Osteocyte (in vitro differentiated cells): Measurements from ENCODE around the gene FAM120B. TPM values are rescaled to one million over a fixed set of nuclear protein-coding genes. Genes with fewer than 3 reads are reported as not detected.
A peak's percentile ranks its signal among the peaks of the same experiment; 100 is the strongest.
"Not testable (repeated sequence)": the region's sequence is repeated elsewhere in the genome, so short reads cannot be mapped to it uniquely, and the experiment has no call there.

Experiments used
- DNase-seq: peaks from one replicate; pipeline ENCODE4 v3.0.0; 2021; ENCODE audit warnings: mixed read lengths; ENCODE audit not compliant: unreplicated experiment; ENCODE audit errors: extremely low spot score
- H3K27ac Mint-ChIP-seq: one replicate; pipeline ENCODE4 v1.8.0; 2021; ENCODE audit warnings: mild to moderate bottlenecking, mixed read lengths; ENCODE audit not compliant: unreplicated experiment
- H3K27me3 Mint-ChIP-seq: one replicate; pipeline ENCODE4 v1.8.0; 2021; ENCODE audit warnings: mixed read lengths; ENCODE audit not compliant: unreplicated experiment
- H3K36me3 Mint-ChIP-seq: one replicate; pipeline ENCODE4 v1.8.0; 2021; ENCODE audit warnings: mixed read lengths; ENCODE audit not compliant: unreplicated experiment
- H3K4me1 Mint-ChIP-seq: one replicate; pipeline ENCODE4 v1.8.0; 2021; ENCODE audit warnings: mixed read lengths; ENCODE audit not compliant: unreplicated experiment
- H3K4me3 Mint-ChIP-seq: one replicate; pipeline ENCODE4 v1.8.0; 2021; ENCODE audit warnings: mild to moderate bottlenecking, moderate library complexity, mixed read lengths; ENCODE audit not compliant: unreplicated experiment
- H3K9me3 Mint-ChIP-seq: one replicate; pipeline ENCODE4 v1.8.0; 2021; ENCODE audit warnings: mixed read lengths; ENCODE audit not compliant: unreplicated experiment
- total RNA-seq: library from RNA; stranded (reverse); gene quantifications from 2 replicates; pipeline ENCODE4 v1.2.1, GENCODE V29; 2021
- TF ChIP-seq, protein P1 (sequence below): fragments of 200-600 bp; sonication (generic); IDR thresholded peaks from 2 replicates; pipeline ENCODE4 v1.5.0; 2021; ENCODE audit warnings: antibody characterized with exemption, mild to moderate bottlenecking, moderate library complexity

The FAM120B gene
- total RNA-seq, 1 donor from 2014 or later = 36.9 TPM

DNA sequence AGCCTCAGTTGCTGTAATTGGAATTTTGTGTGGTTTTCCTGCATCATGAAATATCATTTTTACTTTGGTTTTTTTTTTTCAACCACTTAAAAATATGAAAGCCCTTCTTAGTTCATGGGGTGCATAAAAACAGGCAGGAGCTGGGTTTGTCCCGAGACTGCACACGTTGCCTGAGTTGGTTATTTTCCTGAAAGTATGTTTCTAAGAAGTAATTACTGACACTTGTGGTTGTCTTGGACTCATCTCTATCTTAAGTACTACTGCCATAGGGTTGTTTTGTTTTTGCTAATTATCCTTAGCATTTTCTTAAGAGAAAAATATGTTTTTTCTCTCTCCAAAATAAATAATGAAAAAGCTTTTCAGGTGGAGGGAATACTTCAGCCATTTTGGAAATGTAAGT lies 40.1 kb downstream of the FAM120B start:
- H3K4me1 Mint-ChIP-seq = peaks cover 32% of the 10 kb centered on the region
- H3K27me3 Mint-ChIP-seq = no peaks in the 10 kb centered on the region
- TF ChIP-seq, protein P1, sequence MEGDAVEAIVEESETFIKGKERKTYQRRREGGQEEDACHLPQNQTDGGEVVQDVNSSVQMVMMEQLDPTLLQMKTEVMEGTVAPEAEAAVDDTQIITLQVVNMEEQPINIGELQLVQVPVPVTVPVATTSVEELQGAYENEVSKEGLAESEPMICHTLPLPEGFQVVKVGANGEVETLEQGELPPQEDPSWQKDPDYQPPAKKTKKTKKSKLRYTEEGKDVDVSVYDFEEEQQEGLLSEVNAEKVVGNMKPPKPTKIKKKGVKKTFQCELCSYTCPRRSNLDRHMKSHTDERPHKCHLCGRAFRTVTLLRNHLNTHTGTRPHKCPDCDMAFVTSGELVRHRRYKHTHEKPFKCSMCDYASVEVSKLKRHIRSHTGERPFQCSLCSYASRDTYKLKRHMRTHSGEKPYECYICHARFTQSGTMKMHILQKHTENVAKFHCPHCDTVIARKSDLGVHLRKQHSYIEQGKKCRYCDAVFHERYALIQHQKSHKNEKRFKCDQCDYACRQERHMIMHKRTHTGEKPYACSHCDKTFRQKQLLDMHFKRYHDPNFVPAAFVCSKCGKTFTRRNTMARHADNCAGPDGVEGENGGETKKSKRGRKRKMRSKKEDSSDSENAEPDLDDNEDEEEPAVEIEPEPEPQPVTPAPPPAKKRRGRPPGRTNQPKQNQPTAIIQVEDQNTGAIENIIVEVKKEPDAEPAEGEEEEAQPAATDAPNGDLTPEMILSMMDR = no peak
- peaks cover 13% of the 10 kb centered on the region for H3K9me3 Mint-ChIP-seq
- no peak for DNase-seq
- H3K4me3 Mint-ChIP-seq = no peak overlapping the region
- H3K27ac Mint-ChIP-seq = peak overlapping the region; percentile 52
- peaks cover 52% of the 10 kb centered on the region for H3K36me3 Mint-ChIP-seq

DNA sequence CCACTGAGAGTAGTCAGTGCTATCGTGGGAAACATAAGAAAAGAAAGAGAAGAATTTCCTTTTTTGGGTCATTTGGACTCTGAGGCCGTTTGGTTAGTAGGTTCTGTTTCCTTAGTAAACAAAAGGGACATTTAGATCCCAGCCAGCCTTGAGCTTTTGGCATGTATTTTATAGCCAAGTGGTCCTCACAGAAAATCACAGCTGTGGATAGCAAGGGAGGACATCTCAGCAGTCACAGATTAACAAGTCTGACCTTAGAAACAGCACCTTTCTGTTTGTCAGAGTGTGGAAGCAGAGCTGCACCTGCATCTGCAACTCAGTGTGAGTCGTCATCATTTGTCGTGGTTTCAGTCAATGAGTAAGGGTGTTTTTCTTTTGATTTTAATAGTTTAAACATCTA lies 40.5 kb downstream of the FAM120B start:
- peaks cover 17% of the 10 kb centered on the region for H3K9me3 Mint-ChIP-seq
- no peaks in the 10 kb centered on the region for H3K27me3 Mint-ChIP-seq
- peak overlapping the region; percentile 52 for H3K27ac Mint-ChIP-seq
- H3K4me3 Mint-ChIP-seq = no peak overlapping the region
- TF ChIP-seq, protein P1 = no peak
- DNase-seq = no peak
- peaks cover 32% of the 10 kb centered on the region for H3K4me1 Mint-ChIP-seq
- H3K36me3 Mint-ChIP-seq = peaks cover 50% of the 10 kb centered on the region

DNA sequence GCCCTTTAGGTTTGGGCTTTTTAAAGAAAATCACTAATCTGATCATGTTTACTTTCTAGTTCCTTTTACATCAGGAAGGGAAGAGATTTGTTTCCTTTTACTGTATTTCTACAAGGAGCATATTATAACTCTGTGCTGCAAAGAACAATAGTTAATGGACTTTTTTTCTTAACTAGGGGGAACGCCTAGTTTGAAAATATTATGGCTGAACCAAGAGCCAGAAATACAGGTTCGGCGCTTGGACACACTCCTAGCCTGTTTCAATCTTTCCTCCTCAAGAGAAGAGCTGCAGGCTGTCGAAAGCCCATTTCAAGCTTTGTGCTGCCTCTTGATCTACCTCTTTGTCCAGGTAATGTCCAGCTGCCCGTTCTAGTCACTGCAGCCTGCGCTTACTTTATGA lies 41.4 kb downstream of the FAM120B start:
- no peaks in the 10 kb centered on the region for H3K27me3 Mint-ChIP-seq
- no peak overlapping the region for H3K27ac Mint-ChIP-seq
- no peak overlapping the region for H3K4me3 Mint-ChIP-seq
- H3K9me3 Mint-ChIP-seq = peaks cover 25% of the 10 kb centered on the region
- H3K36me3 Mint-ChIP-seq = peaks cover 57% of the 10 kb centered on the region
- DNase-seq = no peak
- TF ChIP-seq, protein P1 = no peak
- H3K4me1 Mint-ChIP-seq = peaks cover 32% of the 10 kb centered on the region

DNA sequence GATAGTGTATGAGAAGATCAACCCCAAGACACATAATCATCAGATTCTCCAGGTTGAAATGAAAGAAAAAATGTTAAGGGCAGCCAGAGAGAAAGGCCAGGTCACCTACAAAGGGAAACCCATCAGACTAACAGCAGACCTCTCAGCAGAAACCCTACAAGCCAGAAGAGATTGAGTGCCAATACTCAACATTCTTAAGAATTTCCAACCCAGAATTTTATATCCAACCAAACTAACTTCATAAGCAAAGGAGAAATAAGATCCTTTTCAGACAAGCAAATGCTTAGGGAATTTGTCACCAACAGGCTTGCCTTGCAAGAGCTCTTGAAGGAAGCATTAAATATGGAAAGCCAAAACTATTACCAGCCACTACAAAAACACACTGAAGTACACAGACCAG lies 44.9 kb downstream of the FAM120B start:
- H3K4me1 Mint-ChIP-seq = peaks cover 12% of the 10 kb centered on the region
- H3K27me3 Mint-ChIP-seq, DNase-seq, H3K27ac Mint-ChIP-seq, H3K4me3 Mint-ChIP-seq: not testable (repeated sequence)
- H3K9me3 Mint-ChIP-seq = peaks cover 37% of the 10 kb centered on the region
- peaks cover 44% of the 10 kb centered on the region for H3K36me3 Mint-ChIP-seq

DNA sequence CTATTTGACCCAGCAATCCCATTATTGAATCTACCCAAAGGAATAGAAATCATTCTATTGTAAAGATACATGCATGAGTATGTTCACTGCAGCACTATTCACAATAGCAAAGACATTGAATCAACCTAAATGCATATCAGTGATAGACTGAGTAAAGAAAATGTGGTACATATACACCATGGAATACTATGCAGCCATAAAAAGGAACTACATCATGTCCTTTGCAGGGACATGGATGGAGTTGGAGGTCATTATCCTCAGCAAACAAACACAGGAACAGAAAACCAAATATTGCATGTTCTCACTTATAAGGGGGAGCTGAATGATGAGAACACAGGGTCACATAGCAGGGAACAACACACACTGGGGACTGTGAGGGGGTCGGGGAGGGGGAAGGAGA lies 48.6 kb downstream of the FAM120B start:
- H3K36me3 Mint-ChIP-seq = peaks cover 48% of the 10 kb centered on the region
- not testable (repeated sequence) for DNase-seq, H3K27ac Mint-ChIP-seq, H3K4me3 Mint-ChIP-seq, H3K4me1 Mint-ChIP-seq, H3K27me3 Mint-ChIP-seq
- H3K9me3 Mint-ChIP-seq = peaks cover 37% of the 10 kb centered on the region

DNA sequence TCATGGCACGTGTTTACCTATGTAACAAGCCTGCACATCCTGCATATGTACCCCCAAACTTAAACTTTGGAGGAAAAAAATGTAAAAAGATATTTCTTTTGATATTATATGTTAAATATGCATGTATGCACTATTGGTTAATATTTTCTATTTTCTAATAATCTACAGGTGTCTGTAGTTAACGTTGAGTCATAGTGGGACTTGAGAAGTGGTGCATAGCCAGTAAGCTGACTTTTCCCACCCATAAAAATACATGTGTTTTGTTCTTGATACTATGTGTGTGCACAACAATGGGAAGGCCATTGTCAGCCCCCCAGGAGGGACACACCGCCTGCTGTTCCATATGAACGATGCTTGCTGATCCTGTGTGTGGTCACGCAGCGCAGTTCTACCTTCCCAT lies 49.1 kb downstream of the FAM120B start:
- H3K4me1 Mint-ChIP-seq = no peaks in the 10 kb centered on the region
- DNase-seq = peak; percentile 51
- H3K36me3 Mint-ChIP-seq = peaks cover 44% of the 10 kb centered on the region
- TF ChIP-seq, protein P1 = no peak
- H3K27ac Mint-ChIP-seq = no peak overlapping the region
- H3K27me3 Mint-ChIP-seq = no peaks in the 10 kb centered on the region
- no peak overlapping the region for H3K4me3 Mint-ChIP-seq
- H3K9me3 Mint-ChIP-seq = peaks cover 33% of the 10 kb centered on the region
